Measurements from ENCODE around the gene CACNA1D.

DNA sequence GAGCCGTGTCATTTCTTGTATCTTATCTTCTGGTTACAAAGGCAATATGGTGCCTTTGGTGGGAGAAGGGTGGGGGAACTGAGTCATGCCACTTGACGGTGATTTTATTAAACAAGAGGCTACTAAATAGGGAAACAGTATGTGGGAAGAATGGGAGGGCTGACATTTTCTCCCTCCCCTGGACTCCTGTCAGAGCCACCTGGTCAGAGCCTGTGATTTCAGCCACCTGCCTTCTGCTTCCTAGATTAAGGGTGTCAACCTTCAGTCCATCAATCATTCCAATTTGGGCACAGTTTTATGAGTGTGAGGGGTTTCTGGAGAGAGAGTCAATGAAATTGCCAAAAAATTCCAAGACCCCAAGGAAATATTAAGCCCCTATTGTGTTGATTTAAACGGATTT, 264.4 kb downstream of the CACNA1D start:
- TF ChIP-seq, protein P1, sequence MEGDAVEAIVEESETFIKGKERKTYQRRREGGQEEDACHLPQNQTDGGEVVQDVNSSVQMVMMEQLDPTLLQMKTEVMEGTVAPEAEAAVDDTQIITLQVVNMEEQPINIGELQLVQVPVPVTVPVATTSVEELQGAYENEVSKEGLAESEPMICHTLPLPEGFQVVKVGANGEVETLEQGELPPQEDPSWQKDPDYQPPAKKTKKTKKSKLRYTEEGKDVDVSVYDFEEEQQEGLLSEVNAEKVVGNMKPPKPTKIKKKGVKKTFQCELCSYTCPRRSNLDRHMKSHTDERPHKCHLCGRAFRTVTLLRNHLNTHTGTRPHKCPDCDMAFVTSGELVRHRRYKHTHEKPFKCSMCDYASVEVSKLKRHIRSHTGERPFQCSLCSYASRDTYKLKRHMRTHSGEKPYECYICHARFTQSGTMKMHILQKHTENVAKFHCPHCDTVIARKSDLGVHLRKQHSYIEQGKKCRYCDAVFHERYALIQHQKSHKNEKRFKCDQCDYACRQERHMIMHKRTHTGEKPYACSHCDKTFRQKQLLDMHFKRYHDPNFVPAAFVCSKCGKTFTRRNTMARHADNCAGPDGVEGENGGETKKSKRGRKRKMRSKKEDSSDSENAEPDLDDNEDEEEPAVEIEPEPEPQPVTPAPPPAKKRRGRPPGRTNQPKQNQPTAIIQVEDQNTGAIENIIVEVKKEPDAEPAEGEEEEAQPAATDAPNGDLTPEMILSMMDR (conservative IDR thresholded peaks at IDR 0.05; ENCODE audit: low read depth, low read length), result no peak
- no peak for TF ChIP-seq EZH2 (IDR thresholded peaks at IDR 0.05; ENCODE audit: borderline replicate concordance, low read depth, low read length, poor library complexity, severe bottlenecking)

Data from A673 (cell line).